ENCODE measurements around the gene SMCO2.
"Not testable (repeated sequence)": the region's sequence is repeated elsewhere in the genome, so short reads cannot be mapped to it uniquely, and the experiment has no call there.

Gene SMCO2

DNA sequence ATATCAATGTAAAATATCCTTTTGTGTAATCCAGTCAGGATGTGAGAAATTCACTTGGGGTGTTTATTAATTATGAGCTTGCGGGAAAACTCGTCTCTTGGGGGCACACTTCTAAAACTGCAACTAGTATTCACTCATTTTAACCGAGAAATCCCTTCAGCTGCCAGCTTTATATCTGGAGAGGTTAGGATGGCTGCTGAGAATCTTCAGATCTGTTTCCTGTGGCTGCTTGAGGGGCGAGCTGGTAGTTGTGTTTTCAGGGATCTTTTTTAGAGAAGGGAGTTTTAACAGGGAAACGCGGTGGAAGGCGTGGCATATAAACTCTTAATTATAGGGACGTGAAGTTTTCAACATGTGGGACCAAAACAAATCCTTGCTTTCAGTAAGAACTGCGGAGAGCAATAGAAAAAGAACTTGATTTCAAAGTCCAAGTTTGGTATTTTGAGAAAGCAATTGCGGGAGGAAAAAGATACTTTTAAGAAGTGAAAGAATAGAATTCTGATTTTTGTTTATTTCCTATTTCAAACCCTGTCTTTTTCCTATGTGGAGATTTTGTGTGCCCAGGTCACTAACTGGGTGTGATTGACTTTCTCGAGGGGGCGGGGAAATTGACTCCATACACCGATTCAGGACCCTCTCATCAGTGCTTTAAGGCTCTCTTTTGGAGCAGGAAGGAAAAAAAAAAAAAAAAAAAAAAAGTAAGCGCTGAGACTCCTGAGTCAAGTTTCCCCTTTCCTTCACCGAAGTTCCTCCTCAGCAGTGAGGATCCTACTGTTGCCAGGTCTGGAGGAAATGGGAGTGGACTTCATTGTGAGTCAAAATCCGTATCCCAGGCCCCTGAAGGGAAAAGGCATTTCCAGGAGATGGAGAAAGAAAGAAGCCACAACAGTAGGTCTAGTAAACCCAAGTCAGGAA is 78.6 kb downstream of the SMCO2 start:
- DNase-seq (ENCODE audit: low read depth): no peak

DNA sequence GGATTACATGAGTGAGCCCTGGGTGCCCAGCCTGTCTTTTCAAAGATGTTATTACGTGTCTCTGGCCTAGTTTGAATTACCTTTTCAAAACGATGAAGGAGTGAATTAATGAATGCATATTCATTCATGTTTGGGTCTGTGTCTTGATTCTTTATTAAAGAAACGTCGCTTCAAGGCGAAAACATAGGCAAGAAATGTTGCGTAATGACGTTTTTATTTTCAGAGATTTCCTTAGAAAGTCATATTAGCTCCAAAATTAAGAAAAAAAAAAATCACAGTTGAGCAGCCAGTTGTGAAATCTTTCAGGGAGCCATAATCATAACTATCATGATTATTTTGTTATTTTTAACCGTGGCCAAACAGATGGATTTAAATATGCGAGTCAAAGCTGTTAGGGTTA is 81.0 kb downstream of the SMCO2 start:
- DNase-seq (ENCODE audit: low read depth): no peak

DNA sequence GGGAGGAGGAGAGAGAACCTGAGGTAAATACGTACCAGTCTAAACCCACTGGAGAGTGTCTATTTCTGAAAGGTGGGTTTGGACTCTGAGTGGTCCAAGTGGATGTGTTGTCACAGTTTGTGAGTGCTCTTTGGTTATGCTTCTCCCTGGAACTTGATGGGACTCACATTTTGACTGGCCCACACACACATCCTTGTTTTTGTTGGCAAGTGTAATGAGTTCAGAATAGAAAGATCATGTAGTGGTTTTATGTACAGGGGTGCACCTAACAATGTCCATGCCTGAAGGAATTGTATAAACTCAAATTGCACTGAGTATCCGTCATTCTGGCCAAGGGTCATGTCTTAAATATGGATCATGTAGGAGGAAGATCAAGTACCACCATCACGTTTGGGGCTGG is 82.3 kb downstream of the SMCO2 start:
- no peak for DNase-seq (ENCODE audit: low read depth)

DNA sequence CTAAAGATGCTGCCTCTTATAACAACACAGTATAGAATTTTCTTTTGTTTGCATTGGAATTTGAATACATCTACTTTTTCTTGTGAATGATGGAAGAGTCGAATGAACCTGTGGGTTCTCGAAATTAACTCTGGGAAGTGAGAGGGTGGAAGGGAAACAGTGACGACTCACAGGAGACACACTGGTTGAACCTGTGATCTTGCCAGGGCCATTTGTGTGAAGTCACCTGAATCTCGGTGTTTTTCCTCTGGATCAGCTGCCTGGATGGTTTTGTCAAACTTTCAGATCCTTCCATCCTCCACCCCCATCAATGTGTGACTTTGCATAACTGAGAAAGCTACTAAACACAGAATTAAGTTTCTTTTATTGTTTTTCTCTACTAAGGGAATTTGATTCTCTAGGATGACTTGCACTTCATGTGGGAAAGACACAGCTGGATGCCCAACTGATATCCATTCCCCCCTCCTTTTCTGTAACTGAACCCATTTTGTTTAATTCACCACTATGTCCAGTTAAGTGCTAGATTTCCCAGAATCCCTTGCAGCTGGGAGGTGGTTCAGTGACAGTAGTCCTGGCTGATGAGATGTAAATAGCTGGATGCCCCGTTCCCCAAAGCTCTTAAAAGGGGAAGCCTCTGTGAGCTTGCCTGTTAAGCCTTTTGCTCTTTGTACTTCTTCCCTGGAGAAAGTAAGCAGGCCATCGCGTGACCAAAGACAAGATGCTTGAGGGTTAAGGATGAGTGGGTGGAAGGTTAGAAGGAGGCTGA is 83.8 kb downstream of the SMCO2 start:
- DNase-seq (ENCODE audit: low read depth): no peak

DNA sequence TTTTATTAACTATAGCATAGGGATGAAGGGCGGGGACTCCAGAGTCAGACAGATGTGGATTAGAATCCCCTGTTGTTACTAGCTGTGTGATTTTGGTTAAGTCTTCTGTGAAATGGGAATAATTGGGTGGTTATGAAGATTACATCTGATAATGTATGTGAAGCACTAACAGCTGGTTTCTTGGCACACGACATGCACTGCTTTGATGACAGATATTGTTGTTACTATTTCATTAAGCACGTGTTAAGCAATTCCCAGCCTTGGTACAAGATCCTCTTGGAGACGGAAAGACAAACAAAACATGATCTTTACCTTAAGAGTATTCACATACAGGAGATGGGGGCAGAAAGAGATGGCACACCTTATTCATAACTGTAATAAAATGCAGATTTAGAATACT is 85.4 kb downstream of the SMCO2 start:
- no peak for DNase-seq (ENCODE audit: low read depth)

DNA sequence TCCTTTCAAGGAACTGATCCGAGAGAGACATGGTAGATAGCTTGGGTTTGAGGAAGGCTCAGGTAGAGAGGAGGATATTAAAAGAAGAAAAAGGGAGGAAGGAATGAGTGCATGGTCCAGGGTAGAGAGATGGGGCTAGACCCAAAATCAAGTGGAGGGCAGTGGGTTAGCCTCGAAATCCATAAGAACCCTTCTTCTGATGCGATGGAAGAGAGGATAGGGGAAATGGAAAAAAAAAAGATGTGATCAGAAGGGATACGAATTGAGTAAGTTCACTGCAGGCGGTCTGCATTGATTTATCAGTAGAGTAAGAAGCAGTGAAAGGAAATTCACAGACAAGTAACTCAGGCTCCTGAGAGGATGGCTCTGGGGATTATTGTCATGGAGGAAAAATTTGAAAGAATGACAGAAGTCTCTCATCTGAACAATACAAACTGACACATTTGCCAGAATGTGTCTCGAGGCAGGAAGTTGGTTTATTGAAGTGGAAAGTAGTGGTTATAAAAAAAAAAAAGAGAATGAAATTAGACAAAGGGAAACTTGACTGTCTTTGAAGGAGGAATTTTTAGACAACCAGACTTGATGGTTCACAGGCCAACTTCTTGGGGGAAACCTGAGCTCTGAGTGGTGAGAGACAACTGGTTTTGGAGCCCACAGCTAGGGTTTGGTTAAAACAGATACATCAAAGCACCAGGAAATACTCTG is 87.7 kb downstream of the SMCO2 start:
- DNase-seq (ENCODE audit: low read depth): no peak

DNA sequence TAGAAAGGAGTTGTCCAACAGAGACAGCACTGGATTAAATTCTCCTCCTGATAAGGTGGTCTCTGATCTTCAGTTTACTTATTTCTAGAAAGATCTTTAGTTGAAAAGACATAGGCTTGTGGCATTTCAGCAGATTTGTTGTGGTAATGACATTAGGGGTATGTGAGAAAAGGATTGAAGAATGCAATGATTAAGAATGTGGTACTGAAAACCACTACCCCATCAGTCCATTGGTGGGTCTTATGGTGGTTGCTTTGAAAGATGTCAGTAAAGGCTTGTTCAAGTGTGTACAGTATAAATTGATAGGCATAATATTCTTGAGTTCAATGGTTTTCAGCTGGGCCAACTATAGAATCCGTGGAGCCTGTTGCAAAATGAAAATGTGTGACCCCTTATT is 88.2 kb downstream of the SMCO2 start:
- DNase-seq (ENCODE audit: low read depth): no peak

DNA sequence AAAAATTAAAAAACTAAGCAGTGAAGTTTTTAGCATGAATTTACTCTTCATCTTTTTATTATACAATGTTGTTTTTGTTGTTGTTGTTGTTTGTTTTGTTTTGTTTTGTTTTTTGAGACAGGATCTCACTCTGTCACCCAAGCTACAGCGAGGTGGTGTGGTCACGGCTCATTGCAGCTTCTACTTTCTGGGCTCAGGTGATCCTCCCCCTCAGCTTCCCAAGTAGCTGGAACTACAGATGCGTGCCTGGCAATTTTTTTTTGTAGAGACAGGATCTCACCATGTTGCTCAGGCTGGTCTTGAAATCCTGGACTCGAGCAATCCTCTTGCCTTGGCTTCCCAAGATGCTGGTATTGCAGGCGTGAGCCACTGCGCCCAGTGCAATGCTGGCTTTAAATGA is 88.8 kb downstream of the SMCO2 start:
- DNase-seq (ENCODE audit: low read depth): no peak

DNA sequence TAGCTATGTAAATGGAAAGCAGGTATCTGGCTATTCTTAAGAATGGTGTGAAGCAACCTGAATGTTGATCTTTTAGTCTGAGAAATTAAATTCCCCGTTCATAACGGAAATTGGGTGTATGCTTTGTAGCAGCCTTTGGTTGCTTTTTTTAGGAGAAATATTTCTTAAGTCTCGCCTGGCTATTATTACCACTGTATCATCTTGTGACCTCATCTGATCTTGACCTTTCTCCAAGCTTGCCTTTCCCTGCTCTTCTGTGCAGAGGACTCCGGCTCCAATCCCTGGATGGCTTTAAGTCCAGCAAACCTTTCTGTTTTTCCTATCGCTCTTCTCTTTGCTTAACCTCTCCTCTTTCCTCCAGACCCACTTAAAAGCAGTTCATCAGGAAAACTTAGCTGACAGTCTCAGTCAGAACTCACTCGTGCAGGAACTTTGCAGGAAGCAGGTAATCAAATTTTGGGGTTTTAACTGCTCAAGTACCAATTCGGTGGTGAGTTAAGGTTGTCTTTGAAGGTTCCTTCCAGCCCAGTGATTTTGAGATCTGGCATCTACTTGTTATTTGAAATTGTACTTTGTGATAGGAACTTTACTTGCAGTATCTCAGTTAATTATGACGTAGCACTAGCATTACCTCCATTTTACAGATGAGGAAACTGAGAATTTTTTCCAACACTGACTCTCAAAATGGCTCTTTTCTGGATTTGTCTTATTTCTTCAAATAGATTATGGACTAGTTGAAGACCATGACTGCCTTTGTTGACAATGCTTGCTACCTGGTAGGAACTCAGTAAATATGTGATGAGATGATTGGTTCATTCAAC is 91.5 kb downstream of the SMCO2 start:
- DNase-seq (ENCODE audit: low read depth): no peak

DNA sequence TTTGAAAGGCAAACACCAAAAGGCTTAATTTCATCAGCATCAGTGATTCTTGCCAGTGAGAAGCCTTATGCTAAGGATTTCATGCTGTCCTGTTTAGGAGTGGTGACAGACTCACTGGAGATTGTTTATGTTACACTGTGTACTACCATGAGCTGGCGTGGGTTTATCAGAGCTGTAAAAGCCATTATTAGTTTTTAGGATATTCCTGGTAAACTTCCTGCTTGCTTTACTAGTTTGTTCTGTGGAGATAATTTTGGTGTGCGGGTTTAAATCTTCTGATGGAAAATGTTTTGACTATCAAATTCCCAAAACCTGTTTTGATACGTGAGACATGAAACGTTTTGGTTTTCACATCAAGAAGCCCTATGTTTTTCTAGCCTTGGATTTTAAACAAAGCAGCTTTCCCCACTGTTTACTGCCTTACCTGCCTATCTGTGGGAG is 92.7 kb downstream of the SMCO2 start:
- DNase-seq (ENCODE audit: low read depth): no peak

DNA sequence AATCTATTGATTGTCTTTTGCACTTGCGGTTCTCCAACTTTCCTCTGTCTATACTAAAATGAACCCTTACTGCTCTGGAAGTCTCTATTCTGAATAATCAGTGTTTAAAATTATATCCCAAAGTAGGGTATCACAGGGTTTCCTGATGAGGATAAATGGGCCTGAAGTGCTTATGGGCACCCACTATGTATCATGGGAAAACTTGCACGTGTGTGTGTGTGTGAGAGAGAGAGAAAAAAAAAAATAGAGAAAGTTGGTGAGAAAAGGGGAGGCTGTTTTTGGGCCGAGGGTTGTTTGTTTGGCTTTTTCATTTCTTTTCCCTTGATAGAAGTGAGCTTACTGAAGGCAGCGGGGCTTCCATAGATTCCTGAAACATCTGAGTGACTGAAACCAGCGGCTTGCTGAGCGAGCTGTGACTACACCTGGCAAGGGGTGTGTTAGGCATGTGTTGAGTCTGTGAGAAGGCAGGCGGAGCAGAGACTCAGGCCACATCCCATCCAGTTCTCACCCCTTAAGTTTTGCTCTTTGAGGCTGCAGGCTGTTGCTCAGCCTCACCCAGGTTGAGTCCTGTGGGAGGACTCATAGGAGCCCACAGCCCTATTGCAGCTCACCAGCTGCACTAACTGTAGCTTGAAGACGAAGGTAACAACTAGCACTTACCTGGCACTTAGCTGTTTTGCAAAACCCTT is 94.6 kb downstream of the SMCO2 start:
- DNase-seq (ENCODE audit: low read depth): no peak

DNA sequence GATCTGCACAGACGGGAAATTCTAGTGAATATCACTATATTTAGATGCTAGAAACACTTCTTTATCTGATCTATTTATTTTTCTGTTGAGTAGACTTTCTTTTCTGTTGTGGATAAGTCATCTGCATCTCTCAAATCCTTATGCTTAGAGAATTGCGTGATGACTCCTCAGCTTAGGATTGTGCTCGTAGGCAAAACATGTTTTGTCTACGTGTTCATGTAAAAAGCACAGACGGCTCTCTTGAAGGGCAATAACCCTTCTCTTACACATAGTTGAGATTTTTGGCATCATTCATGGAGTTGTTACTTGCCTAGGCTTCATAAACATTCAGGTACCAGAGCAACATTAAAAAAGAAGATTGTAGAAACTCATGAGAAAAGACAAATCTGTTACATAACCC is 96.1 kb downstream of the SMCO2 start:
- no peak for DNase-seq (ENCODE audit: low read depth)

DNA sequence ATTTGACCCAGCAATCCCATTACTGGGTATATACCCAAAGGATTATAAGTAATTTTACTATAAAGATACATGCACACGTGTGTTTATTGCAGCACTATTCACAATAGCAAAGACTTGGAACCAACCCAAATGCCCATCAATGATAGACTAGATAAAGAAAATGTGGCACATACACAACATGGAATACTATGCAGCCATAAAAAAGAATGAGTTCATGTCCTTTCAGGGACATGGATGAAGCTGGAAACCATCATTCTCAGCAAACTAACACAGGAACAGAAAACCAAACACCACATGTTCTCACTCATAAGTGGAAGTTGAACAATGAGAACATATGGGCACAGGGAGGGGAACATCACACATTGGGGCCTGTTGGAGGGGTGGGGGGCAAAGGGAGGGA is 98.3 kb downstream of the SMCO2 start:
- DNase-seq (ENCODE audit: low read depth): not testable (repeated sequence)

DNA sequence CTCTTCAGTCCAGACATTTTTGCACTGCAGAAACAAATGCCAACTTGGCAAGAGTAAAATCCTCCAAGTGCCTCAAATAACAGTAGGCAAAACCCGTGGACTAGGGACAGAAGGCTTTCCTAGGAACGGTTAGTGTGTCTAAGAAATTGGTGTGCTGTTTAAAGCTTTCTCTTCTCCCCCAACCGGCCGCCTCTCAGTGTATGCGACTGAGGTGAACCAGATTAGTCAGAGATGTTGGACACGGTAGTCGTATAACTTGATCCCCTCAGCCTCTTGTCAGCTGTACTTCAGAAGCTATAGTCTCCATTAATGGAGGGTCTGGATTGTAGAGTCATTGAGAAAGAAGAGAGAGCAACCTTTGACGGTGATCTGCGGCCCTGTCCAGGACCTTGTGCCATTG is 99.1 kb downstream of the SMCO2 start:
- no peak for DNase-seq (ENCODE audit: low read depth)

DNA sequence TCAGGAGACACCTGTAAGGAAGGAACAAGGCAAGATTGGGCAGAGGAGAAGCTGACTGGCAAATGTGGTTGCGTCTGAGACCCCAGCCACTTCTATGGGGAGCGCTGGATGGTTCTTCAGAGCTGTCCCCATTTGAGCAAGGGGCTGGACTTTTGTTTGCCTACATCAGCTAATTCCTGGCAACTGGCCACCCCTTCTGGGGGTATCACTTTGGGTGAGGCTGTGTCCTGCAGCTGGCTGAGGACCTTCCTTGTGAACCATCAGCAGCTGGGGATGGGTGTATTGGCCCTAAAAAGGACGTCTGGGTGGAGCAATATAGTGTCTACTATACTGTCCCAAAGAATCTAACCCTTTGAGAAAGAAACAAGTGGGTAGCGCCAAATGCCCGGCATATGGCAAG is 101.1 kb downstream of the SMCO2 start:
- no peak for DNase-seq (ENCODE audit: low read depth)

DNA sequence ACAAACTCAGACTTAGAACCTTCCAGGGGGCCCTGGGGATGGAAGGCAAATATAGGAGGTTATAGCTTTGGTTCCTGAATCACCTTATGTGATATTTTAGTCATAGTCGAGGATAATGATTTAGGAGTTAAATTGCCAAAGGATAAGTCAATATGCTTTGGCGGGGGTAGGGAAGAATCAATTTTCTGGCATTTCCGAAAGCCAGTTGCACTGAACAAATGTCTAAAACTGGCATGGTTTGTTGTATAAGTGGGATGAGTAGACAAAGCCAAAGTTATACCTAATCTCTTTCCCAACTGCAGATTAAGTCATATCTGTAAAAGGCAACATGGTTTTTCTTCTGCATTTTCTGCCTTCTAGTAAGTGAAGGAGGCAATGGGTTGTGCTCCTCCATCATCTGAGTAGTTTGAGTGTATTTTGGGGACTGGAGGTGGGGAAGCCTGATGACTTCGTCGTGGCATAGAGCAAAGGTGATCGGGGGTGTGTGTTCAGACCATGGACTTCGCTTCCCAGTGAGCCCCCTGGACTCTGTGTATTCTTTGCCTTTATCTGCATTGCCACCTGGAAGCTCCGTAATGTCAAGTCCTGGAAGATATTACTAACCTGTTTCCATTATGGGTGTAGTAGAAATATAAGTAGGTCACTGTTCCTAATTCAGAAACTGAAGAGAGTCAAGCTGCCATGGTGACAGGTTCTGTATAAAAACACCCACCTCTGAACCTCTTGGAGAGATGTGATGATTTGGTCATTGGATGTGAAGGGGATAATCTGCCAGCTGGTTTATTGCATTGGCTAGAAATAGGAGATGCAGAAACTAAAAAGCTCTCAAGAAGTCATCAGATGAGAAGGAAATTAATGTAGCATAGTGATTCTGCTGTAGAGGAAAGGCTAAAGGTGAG is 102.0 kb downstream of the SMCO2 start:
- no peak for DNase-seq (ENCODE audit: low read depth)

DNA sequence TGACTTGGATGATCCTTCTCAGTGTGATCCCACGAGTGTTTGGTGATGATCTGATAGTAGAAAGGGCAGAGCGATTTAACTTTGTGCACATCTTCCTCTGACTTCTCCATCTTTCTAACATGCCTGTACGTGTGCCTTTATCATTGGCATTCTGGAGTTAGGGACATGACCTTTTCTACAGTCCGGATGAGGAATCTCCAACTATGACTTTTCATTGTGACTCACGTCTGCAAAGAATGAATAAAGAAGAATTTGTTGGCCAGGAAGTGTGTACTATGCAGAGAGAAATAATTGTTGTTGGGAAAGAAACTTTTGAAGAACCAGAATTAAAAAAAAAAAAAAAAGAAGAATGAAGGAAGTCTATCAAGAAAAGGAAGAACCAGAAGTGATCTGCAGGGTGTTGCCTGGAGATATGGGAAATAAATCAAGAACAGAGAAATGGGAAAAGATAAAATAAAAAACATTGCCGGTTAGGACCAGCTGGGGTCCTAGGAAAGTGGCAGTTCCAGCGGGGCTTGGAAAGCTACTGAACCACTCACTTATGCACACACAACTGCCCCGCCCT is 102.8 kb downstream of the SMCO2 start:
- no peak for DNase-seq (ENCODE audit: low read depth)

DNA sequence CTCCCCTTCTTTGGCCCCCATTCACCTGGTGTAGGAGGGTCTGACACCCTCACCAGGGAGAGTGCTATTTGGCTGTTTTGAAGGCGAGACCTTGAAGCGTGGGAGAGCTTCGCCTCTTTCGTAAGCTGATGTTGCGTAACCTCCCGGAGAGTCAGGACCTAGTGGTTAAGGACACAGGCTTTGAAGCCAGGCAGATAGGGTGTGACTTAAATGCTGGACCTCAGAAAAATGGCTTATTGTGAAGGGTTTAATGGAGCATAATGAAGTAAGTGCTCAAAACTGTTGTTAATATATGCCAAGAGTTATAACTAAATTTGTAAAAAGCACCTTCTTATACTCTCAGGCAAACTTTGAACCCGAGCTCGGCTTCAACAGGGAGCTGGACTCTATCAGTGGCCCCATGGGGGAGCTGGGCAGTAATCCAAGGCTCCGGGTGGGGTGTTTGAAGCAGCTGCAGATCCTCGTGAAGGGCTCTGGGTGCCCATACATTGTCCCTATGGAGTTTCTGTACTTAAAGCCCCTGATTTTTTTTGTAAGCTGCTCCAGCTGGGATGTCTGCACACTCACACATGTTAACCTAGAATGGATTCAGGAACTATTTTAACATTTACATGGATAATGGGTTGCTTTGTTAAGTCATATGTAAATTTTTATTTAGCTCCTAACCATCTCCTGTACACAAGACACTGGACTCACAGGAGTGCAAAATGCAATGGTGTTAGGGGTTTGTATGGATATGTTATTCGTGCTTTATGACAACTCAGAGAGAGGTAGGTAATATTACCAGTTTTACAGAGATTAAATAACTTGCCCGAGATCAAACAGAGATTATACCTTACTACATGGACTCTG is 103.5 kb downstream of the SMCO2 start:
- DNase-seq (ENCODE audit: low read depth): no peak

DNA sequence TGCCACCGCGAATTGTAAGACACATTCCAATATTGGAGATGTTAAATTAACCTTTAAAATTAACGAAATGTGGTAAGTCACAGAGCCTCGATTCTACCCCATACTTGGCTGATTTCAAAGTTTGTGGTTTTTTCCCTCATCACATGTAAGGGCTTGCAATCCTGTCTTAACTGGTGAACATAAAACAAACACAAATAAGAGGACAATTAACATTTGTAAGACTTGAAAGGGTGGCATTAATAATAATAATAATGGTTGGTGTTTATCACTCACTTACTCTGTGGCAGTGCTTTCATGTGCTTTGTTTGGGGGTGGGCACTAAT is 104.1 kb downstream of the SMCO2 start:
- DNase-seq (ENCODE audit: low read depth): no peak

All from T follicular helper cell (primary cell).